Globus pallidus (tissue), 1 donor: Measurements from ENCODE around the gene CRTC3.
"Not testable (repeated sequence)": the region's sequence is repeated elsewhere in the genome, so short reads cannot be mapped to it uniquely, and the experiment has no call there.

ENCODE experiments used
- DNase-seq: peaks from one replicate; pipeline ENCODE4 v3.0.0-alpha.2; 2015; ENCODE audit warnings: low spot score

Gene CRTC3

DNA sequence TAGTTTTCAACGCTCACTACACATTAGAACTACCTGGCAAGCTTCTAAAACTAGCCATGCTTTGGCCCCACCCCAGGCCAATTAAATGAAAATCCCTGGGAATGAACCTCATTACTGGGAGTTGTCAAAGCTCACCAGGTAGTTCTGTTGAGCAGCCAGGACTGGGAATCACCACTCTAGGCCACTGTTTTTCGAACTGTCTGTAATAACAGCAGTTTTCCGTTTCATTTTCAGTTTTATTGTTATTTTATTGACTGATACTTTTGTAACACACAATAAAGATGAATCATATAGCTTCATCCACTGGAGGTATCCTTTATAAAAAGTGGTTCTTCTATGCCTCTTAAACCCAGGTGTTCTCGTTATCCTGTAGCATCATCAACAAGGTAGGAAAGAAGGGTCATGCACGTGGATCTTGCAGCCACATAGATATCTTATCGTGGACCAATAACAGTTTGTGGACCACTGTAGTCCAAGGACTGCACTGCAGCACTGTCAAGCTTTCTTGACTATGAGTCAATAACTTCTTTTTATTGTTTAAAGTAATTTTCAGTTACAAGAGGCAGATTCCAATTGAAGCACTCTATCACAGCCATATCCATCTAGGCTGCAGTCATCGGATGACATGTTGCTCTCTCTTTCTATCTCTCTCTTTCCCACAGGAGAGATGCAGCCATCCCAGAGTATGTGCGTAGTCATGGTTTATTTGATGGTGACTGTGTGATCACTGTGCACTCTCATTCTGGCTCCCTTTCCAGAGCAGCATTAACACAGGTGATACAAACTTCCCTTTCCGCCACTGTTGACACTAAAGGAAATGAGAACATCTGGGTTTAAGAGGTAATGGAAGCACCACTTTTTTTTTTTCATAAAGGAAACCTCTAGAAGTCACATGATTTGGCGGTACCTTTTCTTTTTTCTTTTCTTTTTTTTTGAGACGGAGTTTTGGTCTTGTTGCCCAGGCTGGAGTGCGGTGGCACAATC is 148.4 kb downstream of the CRTC3 start:
- no peak for DNase-seq

DNA sequence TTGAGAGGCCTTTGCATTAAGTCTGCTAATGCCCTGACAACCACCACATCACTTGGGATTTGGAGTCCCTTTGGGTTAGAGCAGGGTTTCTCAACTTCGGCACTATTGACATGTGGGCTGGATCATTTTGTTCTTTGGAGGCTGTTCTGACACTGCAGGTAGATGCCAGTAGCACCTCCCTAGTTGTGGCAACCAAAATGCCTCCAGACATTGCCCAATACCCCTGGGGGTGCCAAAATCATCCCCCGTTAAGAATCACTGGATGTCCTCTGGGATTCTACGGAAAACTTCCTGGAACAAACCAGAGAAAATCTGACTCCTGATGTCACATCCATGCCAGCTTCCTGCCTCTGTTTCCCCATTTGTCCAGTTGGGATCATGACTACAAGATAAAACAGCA is 150.2 kb downstream of the CRTC3 start:
- no peak for DNase-seq

GRCh38 chr15:90680371-90680935 is 150.7 kb downstream of the CRTC3 start:
- no peak for DNase-seq

- no peak for DNase-seq
Observed at GRCh38 chr15:90681056-90681455, 151.3 kb downstream of the CRTC3 start.

- DNase-seq: no peak
Observed at GRCh38 chr15:90681480-90681879, 151.8 kb downstream of the CRTC3 start.

- DNase-seq: no peak
Observed at GRCh38 chr15:90683371-90683770, 153.6 kb downstream of the CRTC3 start.

GRCh38 chr15:90683876-90684275 is 154.2 kb downstream of the CRTC3 start:
- DNase-seq: no peak

DNA sequence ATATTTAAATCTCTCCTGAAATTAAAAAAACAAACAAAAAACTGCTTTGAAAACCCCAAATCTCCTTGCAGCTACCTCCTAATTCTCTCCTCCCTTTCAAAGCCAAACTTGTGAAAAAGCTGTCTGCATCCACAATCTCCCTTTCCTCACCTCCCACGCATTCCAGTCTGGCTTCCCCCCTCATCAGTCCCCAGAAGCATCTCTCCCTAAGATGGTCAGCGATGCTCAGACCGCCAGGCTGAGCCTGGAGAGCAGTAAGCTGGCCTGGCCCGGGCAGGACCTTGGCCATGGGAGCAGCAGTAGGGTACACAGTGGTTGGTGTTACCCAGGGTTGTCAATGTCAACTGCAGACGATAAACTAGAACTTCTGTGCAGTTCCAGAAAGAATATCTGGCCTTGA is 154.6 kb downstream of the CRTC3 start:
- no peak for DNase-seq

GRCh38 chr15:90685591-90686434 is 156.1 kb downstream of the CRTC3 start:
- DNase-seq: no peak

GRCh38 chr15:90686435-90687218 is 156.9 kb downstream of the CRTC3 start:
- no peak for DNase-seq

DNA sequence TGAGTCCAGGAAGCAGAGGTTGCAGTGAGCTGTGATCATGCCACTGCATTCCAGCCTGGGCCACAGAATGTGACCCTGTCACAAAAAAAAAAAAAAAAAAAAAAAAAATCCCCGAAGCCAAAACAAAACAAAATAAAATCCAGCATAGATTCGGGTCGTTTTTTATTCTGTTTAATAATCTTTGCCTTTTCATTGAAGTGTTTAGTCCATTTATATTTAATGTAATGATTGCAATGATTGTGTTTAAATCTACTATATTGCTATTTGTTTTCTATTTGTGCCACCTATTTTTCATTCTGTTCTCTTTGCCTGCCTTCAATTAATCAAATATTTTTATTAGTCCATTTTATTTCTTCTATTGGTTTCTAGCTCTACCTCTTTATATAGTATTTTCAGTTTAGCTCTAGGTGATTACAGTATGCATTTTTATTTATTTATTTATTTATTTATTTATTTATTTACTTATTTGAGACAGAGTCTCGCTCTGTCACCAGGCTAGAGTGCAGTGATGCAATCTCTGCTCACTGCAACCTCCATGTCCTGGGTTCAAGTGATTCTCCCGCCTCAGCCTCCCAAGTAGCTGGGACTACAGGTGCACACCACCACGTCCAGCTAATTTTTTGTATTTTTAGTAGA is 159.7 kb downstream of the CRTC3 start:
- not testable (repeated sequence) for DNase-seq

GRCh38 chr15:90690585-90690984 is 160.9 kb downstream of the CRTC3 start:
- no peak for DNase-seq

DNA sequence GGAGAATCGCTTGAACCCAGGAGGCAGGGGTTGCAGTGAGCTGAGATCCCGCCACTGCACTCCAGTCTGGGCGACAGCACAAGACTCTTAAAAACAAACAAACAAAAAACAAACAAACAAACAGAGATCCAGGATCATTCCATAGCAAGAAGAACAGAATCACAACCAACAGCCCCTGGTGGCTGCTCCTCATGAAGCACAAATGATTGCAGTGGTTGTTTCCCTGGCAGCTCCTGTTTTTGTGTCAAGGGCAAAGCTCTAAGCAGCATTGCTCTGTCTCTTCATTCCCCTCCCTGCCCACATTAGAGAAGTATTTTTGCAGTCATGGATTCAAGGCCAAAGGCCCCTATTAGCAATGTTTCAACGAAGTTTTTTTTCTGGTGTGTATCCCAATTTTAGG is 161.6 kb downstream of the CRTC3 start:
- no peak for DNase-seq

GRCh38 chr15:90691982-90692773 is 162.5 kb downstream of the CRTC3 start:
- no peak for DNase-seq
